Measurements from ENCODE around the gene PAX2.

The PAX2 gene

GRCh38 chr10:100827819-100828737, 82.7 kb downstream of the PAX2 start:
- peak; percentile 52 for TF ChIP-seq CTCF (conservative IDR thresholded peaks at IDR 0.05)
- peak overlapping the region; percentile 25; the same call in 1 of the 2 replicates for H3K27ac ChIP-seq

DNA sequence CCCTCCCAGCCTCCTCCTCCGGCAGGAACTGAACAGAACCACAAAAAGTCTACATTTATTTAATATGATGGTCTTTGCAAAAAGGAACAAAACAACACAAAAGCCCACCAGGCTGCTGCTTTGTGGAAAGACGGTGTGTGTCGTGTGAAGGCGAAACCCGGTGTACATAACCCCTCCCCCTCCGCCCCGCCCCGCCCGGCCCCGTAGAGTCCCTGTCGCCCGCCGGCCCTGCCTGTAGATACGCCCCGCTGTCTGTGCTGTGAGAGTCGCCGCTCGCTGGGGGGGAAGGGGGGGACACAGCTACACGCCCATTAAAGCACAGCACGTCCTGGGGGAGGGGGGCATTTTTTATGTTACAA, 83.3 kb downstream of the PAX2 start:
- no peak for TF ChIP-seq CTCF (conservative IDR thresholded peaks at IDR 0.05)
- H3K27ac ChIP-seq, result no peak overlapping the region

DNA sequence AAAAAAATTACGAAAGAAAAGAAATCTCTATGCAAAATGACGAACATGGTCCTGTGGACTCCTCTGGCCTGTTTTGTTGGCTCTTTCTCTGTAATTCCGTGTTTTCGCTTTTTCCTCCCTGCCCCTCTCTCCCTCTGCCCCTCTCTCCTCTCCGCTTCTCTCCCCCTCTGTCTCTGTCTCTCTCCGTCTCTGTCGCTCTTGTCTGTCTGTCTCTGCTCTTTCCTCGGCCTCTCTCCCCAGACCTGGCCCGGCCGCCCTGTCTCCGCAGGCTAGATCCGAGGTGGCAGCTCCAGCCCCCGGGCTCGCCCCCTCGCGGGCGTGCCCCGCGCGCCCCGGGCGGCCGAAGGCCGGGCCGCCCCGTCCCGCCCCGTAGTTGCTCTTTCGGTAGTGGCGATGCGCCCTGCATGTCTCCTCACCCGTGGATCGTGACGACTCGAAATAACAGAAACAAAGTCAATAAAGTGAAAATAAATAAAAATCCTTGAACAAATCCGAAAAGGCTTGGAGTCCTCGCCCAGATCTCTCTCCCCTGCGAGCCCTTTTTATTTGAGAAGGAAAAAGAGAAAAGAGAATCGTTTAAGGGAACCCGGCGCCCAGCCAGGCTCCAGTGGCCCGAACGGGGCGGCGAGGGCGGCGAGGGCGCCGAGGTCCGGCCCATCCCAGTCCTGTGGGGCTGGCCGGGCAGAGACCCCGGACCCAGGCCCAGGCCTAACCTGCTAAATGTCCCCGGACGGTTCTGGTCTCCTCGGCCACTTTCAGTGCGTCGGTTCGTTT, 83.9 kb downstream of the PAX2 start:
- H3K27ac ChIP-seq, result no peak overlapping the region
- TF ChIP-seq CTCF (conservative IDR thresholded peaks at IDR 0.05), result no peak

DNA sequence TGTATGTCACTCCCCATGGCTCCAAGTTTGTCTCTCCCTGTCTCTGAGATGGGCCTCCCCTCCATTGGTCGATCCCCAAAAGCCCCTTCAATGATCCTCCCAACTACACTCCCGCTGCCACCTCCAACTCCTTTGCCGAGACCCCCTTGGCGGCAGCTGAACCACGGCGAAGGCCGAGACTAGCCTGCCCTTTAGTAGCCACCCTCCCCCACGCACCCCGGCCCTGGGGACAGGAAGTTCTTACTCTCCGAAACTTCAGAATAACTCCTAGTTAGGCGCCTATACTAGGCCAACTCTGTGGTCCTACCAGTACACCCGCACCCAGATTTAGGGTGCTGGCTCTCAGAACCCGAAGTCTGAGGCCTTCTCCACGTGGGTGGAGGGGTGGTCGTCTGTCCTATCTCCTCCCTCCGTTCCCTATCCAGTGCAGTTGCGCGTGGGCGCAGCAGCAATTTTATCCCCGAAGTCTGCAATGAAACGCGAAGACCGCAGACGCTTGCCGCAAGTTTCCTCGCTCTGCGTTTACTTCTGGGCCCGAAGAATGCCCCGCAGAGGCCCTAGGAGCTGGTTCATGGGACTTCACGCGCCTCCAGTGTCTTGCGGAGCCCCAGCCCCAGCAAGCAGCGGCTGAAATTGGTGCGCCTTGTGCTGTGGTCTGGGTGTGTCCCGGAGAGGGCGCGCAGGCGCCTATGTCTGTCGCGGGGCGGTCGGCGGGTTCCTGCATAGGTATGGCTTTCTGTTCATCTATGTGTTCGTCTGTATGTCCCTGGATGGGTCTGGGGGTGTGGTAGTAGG, 84.7 kb downstream of the PAX2 start:
- no peak overlapping the region for H3K27ac ChIP-seq
- TF ChIP-seq CTCF (conservative IDR thresholded peaks at IDR 0.05), result no peak

DNA sequence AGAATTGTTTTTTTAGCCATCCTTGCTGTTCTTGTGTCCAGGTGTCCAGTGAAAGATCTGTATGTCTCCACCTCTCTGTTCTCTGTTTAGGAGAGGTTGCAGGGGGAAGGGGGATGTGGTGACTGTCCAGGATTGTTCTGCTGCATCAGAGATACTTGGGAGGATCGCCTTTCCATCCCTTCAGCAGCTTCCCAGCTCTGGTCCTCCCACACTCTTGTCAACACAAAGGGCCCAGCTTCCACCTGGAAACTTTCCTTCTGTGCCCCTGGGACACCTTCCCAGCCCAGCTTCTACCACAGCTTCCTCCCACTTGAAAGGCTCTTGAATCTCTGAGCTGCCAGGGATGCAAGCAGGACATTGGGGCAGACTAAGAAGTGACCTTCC, 85.3 kb downstream of the PAX2 start:
- no peak overlapping the region for H3K27ac ChIP-seq
- no peak for TF ChIP-seq CTCF (conservative IDR thresholded peaks at IDR 0.05)

DNA sequence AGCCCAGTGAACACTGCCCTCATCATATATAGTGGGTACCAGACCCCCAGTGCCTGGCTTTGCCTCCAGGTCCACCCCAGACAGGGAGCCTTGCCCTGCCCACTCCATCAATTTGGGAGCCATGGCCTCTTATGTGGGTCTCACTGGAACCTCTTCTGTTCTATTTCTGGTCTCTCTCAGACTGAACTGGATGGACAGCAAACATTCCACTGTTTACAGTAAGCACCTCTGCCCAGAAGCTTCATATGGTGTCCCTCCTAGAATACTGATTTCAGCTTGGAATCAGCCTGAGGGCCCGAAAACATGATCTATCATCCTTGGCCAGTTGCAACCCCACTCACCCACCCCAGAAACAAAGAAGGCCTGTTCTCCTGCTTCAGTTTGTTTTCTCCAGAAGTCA, 86.4 kb downstream of the PAX2 start:
- TF ChIP-seq CTCF (conservative IDR thresholded peaks at IDR 0.05), result no peak
- H3K27ac ChIP-seq, result peak overlapping the region; percentile 38

GRCh38 chr10:100835810-100836209, 90.4 kb downstream of the PAX2 start:
- no peak overlapping the region for H3K27ac ChIP-seq
- no peak for TF ChIP-seq CTCF (conservative IDR thresholded peaks at IDR 0.05)

Data from VCaP (cell line).